ENCODE data around the gene CDK3.

DNA sequence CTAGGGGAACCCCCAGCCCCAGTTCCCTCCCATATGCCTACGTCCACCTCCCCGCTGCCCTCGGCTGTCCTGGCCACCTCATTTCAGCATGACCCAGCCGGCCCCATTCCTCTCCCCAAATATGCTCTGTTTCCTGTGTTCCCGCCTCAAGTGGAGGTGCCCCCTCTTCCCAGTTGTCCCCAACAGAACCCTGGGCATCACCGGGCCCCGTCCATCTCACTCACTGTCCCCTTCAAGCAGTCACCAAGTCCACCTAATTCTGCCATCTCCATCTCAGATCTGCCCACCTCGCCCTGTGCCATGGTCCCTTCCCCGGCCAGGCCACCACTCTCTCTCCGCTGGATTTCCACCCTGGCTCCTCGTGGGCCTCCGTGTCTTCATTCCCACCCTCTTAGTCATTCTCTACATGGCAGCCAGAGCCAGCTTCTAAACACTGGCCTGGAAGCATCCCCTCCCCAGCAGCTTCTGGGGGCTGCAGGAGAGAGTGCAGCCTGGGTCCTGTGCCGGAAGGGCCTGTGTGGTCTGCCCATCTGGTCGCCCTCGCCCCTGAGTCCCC lies 12.8 kb downstream of the CDK3 start:
- TF ChIP-seq POLR2A (IDR thresholded peaks at IDR 0.05): no peak
- TF ChIP-seq, protein P1, sequence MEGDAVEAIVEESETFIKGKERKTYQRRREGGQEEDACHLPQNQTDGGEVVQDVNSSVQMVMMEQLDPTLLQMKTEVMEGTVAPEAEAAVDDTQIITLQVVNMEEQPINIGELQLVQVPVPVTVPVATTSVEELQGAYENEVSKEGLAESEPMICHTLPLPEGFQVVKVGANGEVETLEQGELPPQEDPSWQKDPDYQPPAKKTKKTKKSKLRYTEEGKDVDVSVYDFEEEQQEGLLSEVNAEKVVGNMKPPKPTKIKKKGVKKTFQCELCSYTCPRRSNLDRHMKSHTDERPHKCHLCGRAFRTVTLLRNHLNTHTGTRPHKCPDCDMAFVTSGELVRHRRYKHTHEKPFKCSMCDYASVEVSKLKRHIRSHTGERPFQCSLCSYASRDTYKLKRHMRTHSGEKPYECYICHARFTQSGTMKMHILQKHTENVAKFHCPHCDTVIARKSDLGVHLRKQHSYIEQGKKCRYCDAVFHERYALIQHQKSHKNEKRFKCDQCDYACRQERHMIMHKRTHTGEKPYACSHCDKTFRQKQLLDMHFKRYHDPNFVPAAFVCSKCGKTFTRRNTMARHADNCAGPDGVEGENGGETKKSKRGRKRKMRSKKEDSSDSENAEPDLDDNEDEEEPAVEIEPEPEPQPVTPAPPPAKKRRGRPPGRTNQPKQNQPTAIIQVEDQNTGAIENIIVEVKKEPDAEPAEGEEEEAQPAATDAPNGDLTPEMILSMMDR (IDR thresholded peaks at IDR 0.05): no peak
